NCI-H128 (cell line): Measurements from ENCODE around the gene ARRB2.

Experiments
- DNase-seq: peaks from one replicate; lab custom pipeline; 2025; ENCODE audit not compliant: unreplicated experiment; lab: John Stamatoyannopoulos, UW

ARRB2 gene

DNA sequence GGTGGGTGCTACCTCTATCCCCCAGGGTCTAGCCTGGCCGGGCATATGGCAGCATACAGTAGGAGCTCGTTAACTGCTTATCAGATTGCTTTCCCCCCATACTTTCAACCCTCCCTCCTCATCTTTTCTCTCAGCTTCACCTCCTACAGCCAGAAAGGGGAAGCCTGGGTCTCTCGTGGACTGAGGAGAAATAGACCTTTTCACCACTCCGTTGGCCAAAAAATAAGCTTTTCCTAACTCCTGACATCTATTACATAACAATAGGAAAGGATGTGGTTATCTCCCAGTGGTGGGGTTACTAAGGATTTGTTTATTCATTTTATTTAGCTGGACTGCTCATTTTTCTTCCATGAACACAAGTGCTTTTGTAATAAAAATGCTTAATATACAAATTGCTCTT, 38.3 kb downstream of the ARRB2 start:
- no peak for DNase-seq

DNA sequence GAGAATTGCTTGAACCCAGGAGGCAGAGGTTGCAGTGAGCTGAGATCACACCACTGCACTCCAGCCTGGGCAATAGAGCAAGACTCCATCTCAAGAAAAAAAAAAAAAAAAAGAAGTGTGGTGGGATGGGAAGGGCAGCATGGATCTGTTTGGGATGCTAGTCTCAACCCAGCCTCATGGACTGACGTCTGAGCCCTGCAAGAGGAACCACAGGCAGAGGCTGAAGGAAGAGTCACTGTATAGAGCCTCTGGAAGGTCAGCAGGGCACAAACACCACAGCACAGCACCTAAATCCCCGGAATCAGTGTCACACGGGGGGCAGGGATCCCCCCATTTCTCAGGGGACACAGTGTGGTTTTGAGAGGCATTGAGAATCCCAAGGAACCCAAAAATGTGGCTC, 40.2 kb downstream of the ARRB2 start:
- DNase-seq, result no peak

DNA sequence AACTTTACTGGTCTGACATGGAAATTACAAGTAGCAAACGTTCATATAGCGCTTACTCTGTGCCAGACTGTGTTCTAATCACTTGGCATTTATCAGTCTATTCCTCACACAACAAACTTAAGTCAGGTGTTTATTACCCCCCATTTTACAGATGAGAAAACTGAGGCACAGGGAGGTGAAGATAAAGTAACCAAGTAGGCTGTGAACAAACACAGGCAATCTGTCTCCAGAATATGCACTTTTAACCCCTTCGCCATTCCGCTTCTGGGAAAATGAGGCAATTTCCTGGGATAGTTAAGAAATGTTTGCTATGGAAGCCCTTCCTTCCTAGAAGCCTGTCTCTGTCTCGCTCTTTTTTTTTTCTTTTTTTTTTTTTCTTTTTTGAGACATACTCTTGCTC, 41.5 kb downstream of the ARRB2 start:
- no peak for DNase-seq

DNA sequence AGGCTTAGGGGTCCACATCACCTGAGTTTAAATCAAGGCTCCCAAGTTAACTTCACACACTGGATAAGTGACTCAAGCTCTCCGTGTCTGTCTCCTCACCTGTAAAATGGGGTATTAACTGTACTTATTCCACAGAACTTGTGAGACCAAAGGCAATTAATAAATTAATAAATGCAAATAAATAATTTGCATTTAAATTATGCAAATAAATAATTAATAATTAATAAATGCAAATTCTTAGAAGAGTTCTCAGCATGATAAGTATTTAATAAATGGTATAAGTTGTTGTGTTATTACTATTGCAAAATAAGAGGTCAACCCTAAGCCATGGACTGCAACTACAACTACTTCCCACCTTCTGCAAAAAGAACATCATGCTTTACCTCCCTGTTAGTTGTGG, 43.0 kb downstream of the ARRB2 start:
- DNase-seq, result no peak

DNA sequence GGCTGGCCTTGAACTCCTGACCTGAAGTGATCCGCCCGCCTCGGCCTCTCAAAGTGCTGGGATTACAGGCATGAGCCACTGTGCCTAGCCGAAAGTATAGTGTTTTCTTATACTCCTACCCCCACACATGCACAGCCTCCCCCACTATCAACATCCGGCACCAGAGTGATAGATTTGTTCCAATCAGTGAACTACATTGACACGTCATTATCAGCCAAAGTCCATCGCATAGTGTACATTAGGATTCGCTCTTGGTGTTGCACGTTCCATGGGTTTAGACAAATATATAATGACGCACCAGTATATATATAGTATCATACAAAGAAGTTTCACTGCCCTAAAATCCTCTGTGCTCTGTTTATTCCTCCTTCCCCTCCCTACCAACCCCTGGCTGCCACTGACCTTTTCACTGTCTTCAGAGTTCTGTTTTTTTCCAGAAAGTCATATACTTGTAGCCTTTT, 49.4 kb downstream of the ARRB2 start:
- DNase-seq, result no peak

DNA sequence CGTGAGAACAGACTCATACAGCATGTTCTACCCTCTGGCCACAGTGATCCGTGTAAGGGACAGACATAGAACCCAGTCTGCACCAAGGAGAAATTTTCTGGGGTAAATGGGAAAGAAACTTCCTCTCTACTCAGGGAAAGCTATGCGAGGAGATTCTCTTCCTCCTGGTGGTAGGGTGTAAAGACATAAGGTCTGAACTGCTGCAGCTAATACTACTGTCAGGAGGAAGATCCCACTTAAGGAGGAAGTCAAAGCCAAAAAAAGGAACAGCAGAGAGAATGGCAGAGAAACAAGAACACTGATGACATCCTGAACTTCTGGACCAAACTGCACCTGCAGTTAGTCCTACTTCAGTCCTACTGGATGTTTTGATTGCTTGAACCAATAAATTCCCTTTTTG, 54.2 kb downstream of the ARRB2 start:
- no peak for DNase-seq

DNA sequence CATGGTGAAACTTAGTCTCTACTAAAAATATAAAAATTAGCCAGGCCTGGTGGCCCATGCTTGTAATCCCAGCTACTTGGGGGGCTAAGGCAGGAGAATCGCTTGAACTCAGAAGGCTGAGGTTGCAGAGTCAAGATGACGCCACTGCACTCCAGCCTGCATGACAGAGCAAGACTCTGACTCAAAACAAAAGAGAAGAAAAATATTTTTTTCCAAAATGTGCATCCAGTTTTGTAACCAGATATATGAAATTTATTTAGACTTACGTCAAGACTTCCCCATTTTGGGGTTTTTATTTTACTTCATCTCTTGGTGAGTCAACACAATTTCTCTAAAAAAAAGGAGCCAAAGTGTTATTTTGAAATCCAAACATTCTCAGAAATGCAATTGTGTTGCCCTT, 55.8 kb downstream of the ARRB2 start:
- no peak for DNase-seq

DNA sequence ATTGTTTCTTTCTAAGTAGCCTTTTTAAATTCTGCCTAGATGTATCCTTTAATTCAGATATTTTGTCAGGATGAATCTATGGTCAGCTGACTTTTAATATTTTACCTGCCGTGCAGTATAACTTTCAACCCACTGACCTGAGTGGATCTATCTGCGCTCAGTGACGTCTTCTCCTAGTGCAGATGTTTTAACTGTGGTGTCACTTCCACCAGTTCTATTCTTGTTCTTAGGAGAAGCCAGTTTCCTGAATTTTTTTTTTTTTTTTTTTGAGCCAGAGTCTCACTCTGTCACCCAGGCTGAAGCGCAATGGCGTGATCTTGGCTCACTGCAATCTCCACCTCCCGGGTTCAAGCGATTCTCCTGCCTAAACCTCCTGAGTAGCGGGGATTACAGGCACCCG, 56.3 kb downstream of the ARRB2 start:
- DNase-seq, result no peak

DNA sequence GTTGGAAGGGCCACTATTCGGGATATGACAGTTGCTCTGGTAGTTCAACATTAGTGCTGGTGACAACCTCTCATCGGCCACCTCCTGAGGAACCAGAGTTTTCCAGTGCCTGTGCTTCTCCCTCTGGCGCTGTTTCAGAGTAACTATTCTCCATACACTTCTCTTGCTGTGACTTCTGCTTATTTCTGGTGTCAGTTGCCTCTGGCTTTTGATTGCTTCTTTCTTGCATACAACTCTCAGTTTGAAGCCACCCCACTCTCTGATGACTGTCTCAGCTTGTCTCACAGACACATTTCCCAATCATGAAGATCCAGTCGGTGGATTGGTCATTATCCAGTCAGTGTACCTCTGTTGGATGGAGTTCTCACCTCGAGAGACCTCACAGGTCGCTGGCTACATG, 57.9 kb downstream of the ARRB2 start:
- no peak for DNase-seq

DNA sequence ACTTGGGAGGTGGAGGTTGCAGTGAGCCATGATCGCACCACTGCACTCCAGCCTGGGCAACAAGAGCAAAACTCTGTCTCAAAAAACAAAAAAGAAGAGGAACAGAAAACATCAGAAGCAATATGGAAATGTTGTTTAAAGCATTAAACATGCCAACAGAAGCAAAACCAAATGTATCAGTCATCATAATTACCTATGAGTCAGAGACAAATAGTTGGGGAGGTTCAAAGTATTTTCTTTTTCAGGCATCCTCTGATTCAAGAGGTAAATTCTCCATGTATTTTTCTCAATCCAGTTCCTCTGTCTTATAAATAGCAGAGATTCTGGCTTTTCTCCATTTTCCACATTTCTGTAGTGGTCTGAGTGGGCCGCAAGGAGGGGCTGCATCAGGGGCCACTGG, 59.2 kb downstream of the ARRB2 start:
- DNase-seq, result no peak
